ENCODE data around the gene TAB2.
"Not testable (repeated sequence)": the region's sequence is repeated elsewhere in the genome, so short reads cannot be mapped to it uniquely, and the experiment has no call there.

Gene TAB2

GRCh38 chr6:149448821-149449453 lies 131.4 kb downstream of the TAB2 start:
- no peak for DNase-seq

GRCh38 chr6:149449831-149450678 lies 132.5 kb downstream of the TAB2 start:
- DNase-seq: no peak

- no peak for DNase-seq
Observed at GRCh38 chr6:149450679-149451375, 133.3 kb downstream of the TAB2 start.

GRCh38 chr6:149451376-149452036 lies 134.0 kb downstream of the TAB2 start:
- DNase-seq: no peak

- no peak for DNase-seq
Observed at GRCh38 chr6:149452037-149452939, 134.8 kb downstream of the TAB2 start.

- DNase-seq: no peak
Observed at GRCh38 chr6:149453597-149454345, 136.3 kb downstream of the TAB2 start.

GRCh38 chr6:149454346-149454848 lies 136.9 kb downstream of the TAB2 start:
- no peak for DNase-seq

- DNase-seq: no peak
Observed at GRCh38 chr6:149455031-149455732, 137.7 kb downstream of the TAB2 start.

GRCh38 chr6:149456311-149457021 lies 139.0 kb downstream of the TAB2 start:
- no peak for DNase-seq

- no peak for DNase-seq
Observed at GRCh38 chr6:149457316-149457884, 139.9 kb downstream of the TAB2 start.

GRCh38 chr6:149458196-149458595 lies 140.7 kb downstream of the TAB2 start:
- no peak for DNase-seq

GRCh38 chr6:149458806-149459205 lies 141.3 kb downstream of the TAB2 start:
- DNase-seq: no peak

- no peak for DNase-seq
Observed at GRCh38 chr6:149459761-149460160, 142.2 kb downstream of the TAB2 start.

- not testable (repeated sequence) for DNase-seq
Observed at GRCh38 chr6:149460249-149460648, 142.7 kb downstream of the TAB2 start.

Data from CD4-positive, alpha-beta T cell treated with Interleukin-21 for 1 hour (primary cell).